Activated CD4-positive, alpha-beta T cell treated with anti-CD3 and anti-CD28 coated beads, Interleukin-2, amount 50 U/mL, for 24 hours (primary cell): ENCODE measurements around the gene CRYBB3.
"Not testable (repeated sequence)": the region's sequence is repeated elsewhere in the genome, so short reads cannot be mapped to it uniquely, and the experiment has no call there.

ENCODE experiments used
- DNase-seq, 2 donors: peaks; one replicate each; pipeline ENCODE4 v3.0.0-alpha.2; 2020; ENCODE audit warnings: low read depth in 1 of 2, low spot score in 1 of 2

Gene CRYBB3

GRCh38 chr22:25238058-25238457 lies 38.4 kb downstream of the CRYBB3 start:
- DNase-seq: not testable (repeated sequence)

DNA sequence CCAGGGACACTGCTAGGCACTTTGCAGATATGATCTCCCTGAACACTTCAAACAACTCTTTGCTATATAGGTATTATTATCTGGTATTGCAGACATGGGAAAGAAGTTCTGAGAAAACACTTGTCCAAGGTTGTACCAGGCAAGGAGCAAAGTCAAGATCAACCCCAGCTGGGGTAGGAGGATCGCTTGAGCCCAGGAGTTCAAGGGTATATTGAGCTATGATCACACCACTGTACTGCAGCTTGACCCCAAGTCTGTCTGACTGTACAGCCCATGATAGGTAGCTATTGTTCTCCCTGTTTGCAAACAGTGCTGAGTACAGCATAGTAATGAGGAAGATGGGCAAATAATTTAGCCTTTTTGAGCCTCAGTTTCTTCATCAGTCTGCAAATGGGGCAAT lies 55.5 kb downstream of the CRYBB3 start:
- not testable (repeated sequence) for DNase-seq
